Neural cell (in vitro differentiated cells): ENCODE measurements around the gene ERBB4. TPM values are rescaled to one million over a fixed set of nuclear protein-coding genes. Genes with fewer than 3 reads are reported as not detected.

Experiments
- H2AFZ ChIP-seq: fragments of 200-600, 300-800 bp; sonication (generic), shearing (Covaris generic); 2 replicates; pipeline ENCODE4 v1.6.0; 2014; ENCODE audit warnings: low read depth, mild to moderate bottlenecking, antibody characterized with exemption, low read length, moderate library complexity
- H3F3A ChIP-seq: fragments of 200-600 bp; shearing (Covaris generic); 2 replicates; pipeline ENCODE4 v1.6.1; 2016; ENCODE audit warnings: mild to moderate bottlenecking, moderate library complexity, mixed read lengths, antibody characterized with exemption, low read length; ENCODE audit not compliant: insufficient read depth, poor library complexity, severe bottlenecking
- H3K27ac ChIP-seq: fragments of 200-600, 300-800 bp; sonication (generic), shearing (Covaris generic); 2 replicates; pipeline ENCODE4 v1.5.1; 2014; ENCODE audit warnings: mild to moderate bottlenecking, low read length, moderate library complexity
- H3K27me3 ChIP-seq: fragments of 300-800, 200-600 bp; sonication (generic), shearing (Covaris generic); 2 replicates; pipeline ENCODE4 v1.6.0; 2014; ENCODE audit warnings: mild to moderate bottlenecking, low read depth, low read length, moderate library complexity; ENCODE audit not compliant: insufficient read depth
- H3K36me3 ChIP-seq: fragments of 300-800, 200-600 bp; sonication (generic), shearing (Covaris generic); 2 replicates; pipeline ENCODE4 v1.5.1; 2014; ENCODE audit warnings: mild to moderate bottlenecking, antibody characterized with exemption, low read length, moderate library complexity; ENCODE audit not compliant: insufficient read depth
- H3K4me2 ChIP-seq: fragments of 300-800, 200-600 bp; sonication (generic), shearing (Covaris generic); 2 replicates; pipeline ENCODE4 v1.6.0; 2014; ENCODE audit warnings: mild to moderate bottlenecking, low read length
- H3K4me3 ChIP-seq: fragments of 300-800, 200-600 bp; sonication (generic), shearing (Covaris generic); 2 replicates; pipeline ENCODE4 v1.5.1; 2014; ENCODE audit warnings: mild to moderate bottlenecking, low read length, moderate library complexity
- H3K79me2 ChIP-seq: fragments of 200-600 bp; shearing (Covaris generic); replicated peaks from 2 replicates; pipeline ENCODE4 v1.6.0; 2014; ENCODE audit warnings: mild to moderate bottlenecking, low read length, moderate library complexity; ENCODE audit not compliant: insufficient read depth
- H3K9ac ChIP-seq: fragments of 300-800, 200-600 bp; sonication (generic), shearing (Covaris generic); 2 replicates; pipeline ENCODE4 v1.6.1; 2016; ENCODE audit warnings: mild to moderate bottlenecking, low read length, mixed read lengths
- H3K9me2 ChIP-seq: fragments of 200-600 bp; shearing (Covaris generic); 2 replicates; pipeline ENCODE4 v1.6.1; 2016; ENCODE audit warnings: mild to moderate bottlenecking, low read length, mixed read lengths; ENCODE audit not compliant: insufficient read depth
- H3K9me3 ChIP-seq: fragments of 200-600, 300-800 bp; sonication (generic), shearing (Covaris generic); 2 replicates; pipeline ENCODE4 v1.6.1; 2016; ENCODE audit warnings: mild to moderate bottlenecking, mixed run types, low read length, moderate library complexity, mixed read lengths
- H4K20me1 ChIP-seq: fragments of 200-600 bp; shearing (Covaris generic); 2 replicates; pipeline ENCODE4 v1.6.1; 2016; ENCODE audit warnings: mild to moderate bottlenecking, mixed run types; ENCODE audit not compliant: insufficient read depth
- CTCF ChIP-seq: fragments of 450-650 bp; IDR thresholded peaks from 2 replicates; pipeline ENCODE4 v1.5.1; 2014; ENCODE audit warnings: antibody characterized with exemption, mild to moderate bottlenecking, moderate library complexity; ENCODE audit not compliant: poor library complexity, severe bottlenecking
- EP300 ChIP-seq: fragments of 450-650 bp; conservative IDR thresholded peaks from 2 replicates; pipeline ENCODE4 v1.6.1; 2014; ENCODE audit warnings: antibody characterized with exemption, mild to moderate bottlenecking, moderate library complexity; ENCODE audit not compliant: poor library complexity, severe bottlenecking
- EZH2 ChIP-seq: fragments of 200-600, 300-800 bp; shearing (Covaris generic), sonication (generic); IDR thresholded peaks from 2 replicates; pipeline ENCODE4 v1.6.1; 2014; ENCODE audit warnings: antibody characterized with exemption, low read length, borderline replicate concordance, mild to moderate bottlenecking; ENCODE audit not compliant: insufficient read depth, poor library complexity, severe bottlenecking
- MXI1 ChIP-seq: fragments of 450-650 bp; conservative IDR thresholded peaks from 2 replicates; pipeline ENCODE4 v1.6.1; 2014; ENCODE audit warnings: antibody characterized with exemption, mild to moderate bottlenecking; ENCODE audit not compliant: poor library complexity, severe bottlenecking
- POLR2AphosphoS5 ChIP-seq: IDR thresholded peaks from 2 replicates; pipeline ENCODE4 v1.6.1; 2012
- RAD21 ChIP-seq: fragments of 450-650 bp; conservative IDR thresholded peaks from 2 replicates; pipeline ENCODE4 v1.6.1; 2014; ENCODE audit warnings: antibody characterized with exemption, mild to moderate bottlenecking, moderate library complexity
- REST ChIP-seq: IDR thresholded peaks from 2 replicates; pipeline ENCODE4 v1.6.1; 2012; ENCODE audit warnings: borderline replicate concordance
- SMC3 ChIP-seq: fragments of 450-650 bp; conservative IDR thresholded peaks from 2 replicates; pipeline ENCODE4 v1.6.1; 2014; ENCODE audit warnings: antibody characterized with exemption, mild to moderate bottlenecking, moderate library complexity; ENCODE audit not compliant: poor library complexity
- TAF1 ChIP-seq: IDR thresholded peaks from 2 replicates; pipeline ENCODE4 v1.6.1; 2012; ENCODE audit warnings: low read depth
- polyA plus RNA-seq: library from polyadenylated mRNA; depleted of rRNA; stranded (reverse); fragments of >200 nt; gene quantifications from 2 replicates; pipeline ENCODE4 v1.2.3, GENCODE V29; 2014

The ERBB4 gene
- polyA plus RNA-seq, 1 donor from 2014 or later = 0.69 TPM

- Histone ChIP-seq H3K4me2 (no peak overlapping the region), H3K9ac (no peak overlapping the region), H3K4me3 (no peak overlapping the region), H3F3A (no peaks in the 10 kb centered on the region), H4K20me1 (no peaks in the 10 kb centered on the region), H2AFZ (no peak overlapping the region), H3K79me2 (no peaks in the 10 kb centered on the region), H3K27ac (no peak overlapping the region), H3K9me2 (no peaks in the 10 kb centered on the region), H3K36me3 (no peaks in the 10 kb centered on the region), H3K9me3 (no peaks in the 10 kb centered on the region), H3K27me3 (no peaks in the 10 kb centered on the region)
- TF ChIP-seq POLR2AphosphoS5 (no peak), TAF1 (no peak), EZH2 (no peak), RAD21 (no peak)
Observed at GRCh38 chr2:212294816-212295215, 243.8 kb downstream of the ERBB4 start.

- Histone ChIP-seq H3K27me3 (no peaks in the 10 kb centered on the region), H3K9me2 (no peaks in the 10 kb centered on the region)
Observed at GRCh38 chr2:212289301-212289700, 249.3 kb downstream of the ERBB4 start.

More at GRCh38 chr2:212289301-212289700, 249.3 kb downstream of the ERBB4 start:
- Histone ChIP-seq H3K9me3 (no peaks in the 10 kb centered on the region), H4K20me1 (no peaks in the 10 kb centered on the region), H3K4me2 (no peak overlapping the region), H3K9ac (no peak overlapping the region), H3F3A (no peaks in the 10 kb centered on the region), H2AFZ (no peak overlapping the region), H3K27ac (no peak overlapping the region), H3K36me3 (no peaks in the 10 kb centered on the region), H3K4me3 (no peak overlapping the region), H3K79me2 (no peaks in the 10 kb centered on the region)
- TF ChIP-seq SMC3 (no peak), RAD21 (no peak), EP300 (no peak), CTCF (no peak), TAF1 (no peak), EZH2 (no peak), MXI1 (no peak), REST (no peak), POLR2AphosphoS5 (no peak)
